IMR-90 (cell line): ENCODE measurements around the gene UBA3. TPM values are rescaled to one million over a fixed set of nuclear protein-coding genes. Genes with fewer than 3 reads are reported as not detected.

Experiments
- ATAC-seq: fragments of 200-7000 bp; cut with Tn5 transposase; 2 replicates; pipeline ENCODE4 v1.9.1; 2020; ENCODE audit warnings: low read depth, mild to moderate bottlenecking, moderate library complexity
- BruUV-seq: library from RNA; stranded (reverse); fragments of 400-500 nt; replicated peaks from 2 replicates; lab custom pipeline; 2021; lab: Mats Ljungman, UMichigan
- CTCF ChIA-PET: fragments of 300-600 bp; formaldehyde crosslinking; extraction: SDS; loops from one replicate; lab custom pipeline; 2021; ENCODE audit warnings: antibody characterized with exemption; lab: Yijun Ruan, JAX
- POLR2A ChIA-PET: fragments of 300-600 bp; sonication (Branson Sonifier 250); formaldehyde crosslinking; loops from one replicate; lab custom pipeline; 2022; ENCODE audit warnings: antibody characterized with exemption; ENCODE audit not compliant: unreplicated experiment; lab: Charles Lee
- DNase-seq: peaks from one replicate; pipeline ENCODE4 v3.0.0; 2013
- H2AFZ ChIP-seq: replicated peaks from 2 replicates; pipeline ENCODE3; 2013; ENCODE audit warnings: low read length, mild to moderate bottlenecking; ENCODE audit not compliant: poor library complexity
- H2AK5ac ChIP-seq: 2 replicates; pipeline ENCODE4 v1.6.1; 2013; ENCODE audit warnings: low read depth, low read length, inconsistent platforms
- H2AK9ac ChIP-seq: replicated peaks from 2 replicates; pipeline ENCODE3; 2013; ENCODE audit warnings: mild to moderate bottlenecking, low read depth, low read length, moderate library complexity; ENCODE audit not compliant: poor library complexity
- H2BK120ac ChIP-seq: 2 replicates; pipeline ENCODE4 v1.6.1; 2013; ENCODE audit warnings: low read depth, low read length, inconsistent platforms
- H2BK15ac ChIP-seq: 3 replicates; pipeline ENCODE4 v1.6.1; 2013; ENCODE audit warnings: low read depth, low read length, inconsistent platforms
- H2BK20ac ChIP-seq: 2 replicates; pipeline ENCODE4 v1.6.1; 2013; ENCODE audit warnings: low read depth, mild to moderate bottlenecking, inconsistent platforms, low read length, moderate library complexity
- H2BK5ac ChIP-seq: 2 replicates; pipeline ENCODE4 v1.6.1; 2013; ENCODE audit warnings: mild to moderate bottlenecking, low read depth, low read length, inconsistent platforms; ENCODE audit not compliant: poor library complexity, severe bottlenecking
- H3K14ac ChIP-seq: replicated peaks from 2 replicates; pipeline ENCODE4 v1.6.1; 2013; ENCODE audit warnings: low read depth, low read length, inconsistent platforms
- H3K18ac ChIP-seq: 2 replicates; pipeline ENCODE4 v1.6.1; 2013; ENCODE audit warnings: low read depth, low read length, control low read depth
- H3K23ac ChIP-seq: 2 replicates; pipeline ENCODE4 v1.6.1; 2013; ENCODE audit warnings: low read depth, low read length, inconsistent platforms
- H3K27ac ChIP-seq: 2 replicates; pipeline ENCODE4 v1.5.1; 2013; ENCODE audit warnings: mild to moderate bottlenecking, control low read depth, low read length; ENCODE audit not compliant: insufficient read depth
- H3K27me3 ChIP-seq: 2 replicates; pipeline ENCODE4 v1.6.1; 2013; ENCODE audit warnings: low read length; ENCODE audit not compliant: control insufficient read depth, insufficient read depth
- H3K36me3 ChIP-seq: 2 replicates; pipeline ENCODE4 v1.6.1; 2013; ENCODE audit warnings: low read length, mixed read lengths; ENCODE audit not compliant: control insufficient read depth, insufficient read depth
- H3K4ac ChIP-seq: 2 replicates; pipeline ENCODE4 v1.6.1; 2013; ENCODE audit warnings: low read depth, low read length, inconsistent platforms
- H3K4me1 ChIP-seq: 2 replicates; pipeline ENCODE4 v1.6.1; 2013; ENCODE audit warnings: low read length, mixed read lengths; ENCODE audit not compliant: control insufficient read depth, insufficient read depth
- H3K4me2 ChIP-seq: 2 replicates; pipeline ENCODE4 v1.6.1; 2013; ENCODE audit warnings: low read depth, mild to moderate bottlenecking, control low read depth, low read length, moderate library complexity
- H3K4me3 ChIP-seq: 2 replicates; pipeline ENCODE4 v1.5.1; 2013; ENCODE audit warnings: low read depth, mild to moderate bottlenecking, control low read depth, low read length, moderate library complexity; ENCODE audit not compliant: insufficient read depth
- H3K56ac ChIP-seq: 2 replicates; pipeline ENCODE4 v1.6.1; 2013; ENCODE audit warnings: low read length, inconsistent platforms; ENCODE audit not compliant: insufficient read depth; ENCODE audit errors: extremely low read depth
- H3K79me1 ChIP-seq, 2 experiments: 2 replicates each; pipeline ENCODE4 v1.6.1; 2013; ENCODE audit warnings: low read length in 2 of 2, inconsistent platforms in 1 of 2, low read depth in 1 of 2
- H3K9ac ChIP-seq: 2 replicates; pipeline ENCODE4 v1.6.1; 2013; ENCODE audit warnings: low read depth, low read length, control low read depth
- H3K9me1 ChIP-seq: 2 replicates; pipeline ENCODE4 v1.6.1; 2013; ENCODE audit warnings: low read length, inconsistent platforms; ENCODE audit not compliant: insufficient read depth
- H3K9me3 ChIP-seq: 2 replicates; pipeline ENCODE4 v1.6.1; 2013; ENCODE audit warnings: low read length; ENCODE audit not compliant: control insufficient read depth, insufficient read depth
- H4K20me1 ChIP-seq: 2 replicates; pipeline ENCODE4 v1.6.1; 2013; ENCODE audit warnings: low read length, inconsistent platforms; ENCODE audit not compliant: insufficient read depth
- H4K5ac ChIP-seq: 2 replicates; pipeline ENCODE4 v1.6.1; 2013; ENCODE audit warnings: mild to moderate bottlenecking, low read depth, low read length, control low read depth
- H4K8ac ChIP-seq, 2 experiments: 2 replicates each; pipeline ENCODE4 v1.6.1; 2013; ENCODE audit warnings: low read depth in 2 of 2, low read length in 2 of 2, control low read depth in 1 of 2, inconsistent platforms in 1 of 2
- H4K91ac ChIP-seq: 2 replicates; pipeline ENCODE4 v1.6.1; 2013; ENCODE audit warnings: low read depth, low read length, inconsistent platforms; ENCODE audit not compliant: insufficient read depth
- NFE2L2 ChIP-seq: fragments of 150-350 bp; IDR thresholded peaks from 2 replicates; pipeline ENCODE4 v1.6.1; 2016; ENCODE audit warnings: low read depth, mild to moderate bottlenecking, low read length
- RAD21 ChIP-seq: IDR thresholded peaks from 2 replicates; pipeline ENCODE4 v1.6.1; 2012; ENCODE audit warnings: low read length, improper control_type of control experiment
- WGBS, 2 experiments: methylation state at CpG; one replicate each; pipeline versions ENCODE4 v1.1.5 to v1.1.7; 2013; ENCODE audit warnings: missing lambda C conversion rate in 2 of 2; ENCODE audit not compliant: insufficient read length in 1 of 2; ENCODE audit errors: extremely low coverage in 2 of 2; 5-methylcytosine and 5-hydroxymethylcytosine counted together
- dilution Hi-C: fragments of 300-500 bp; cut with HindIII; formaldehyde crosslinking; loops from one replicate; pipeline ENCODE4 v1.14.3; 2018; ENCODE audit warnings: low sequenced_read_pairs; ENCODE audit not compliant: unreplicated experiment
- in situ Hi-C: fragments of 300-500 bp; cut with MboI; formaldehyde crosslinking; loops from 3 replicates; pipeline ENCODE4 v1.14.3; 2019; ENCODE audit warnings: low sequenced_read_pairs, inconsistent platforms, mixed read lengths
- intact Hi-C: fragments of 100-400 bp; cut with micrococcal nuclease; formaldehyde crosslinking; loops from 2 replicates; pipeline ENCODE4 v1.10.0; 2022
- polyA plus RNA-seq, 3 experiments: library from polyadenylated mRNA; depleted of rRNA; stranded (reverse); fragments of >200 nt; gene quantifications; 2 replicates each; pipeline ENCODE4 v1.2.3, GENCODE V29; 2012; ENCODE audit warnings: low replicate concordance in 1 of 3
- total RNA-seq: library from RNA; depleted of rRNA; stranded (reverse); fragments of >200 nt; gene quantifications from 2 replicates; pipeline ENCODE4 v1.2.3, GENCODE V29; 2012
- TF ChIP-seq, protein P1 (sequence below): fragments of 150-350 bp; IDR thresholded peaks from 2 replicates; pipeline ENCODE4 v1.6.1; 2016; ENCODE audit warnings: low read depth, mild to moderate bottlenecking, low read length, moderate library complexity, borderline replicate concordance

The UBA3 gene
- total and polyA plus RNA-seq, 2 of the 4 experiments (the other 2 are of a cell fraction), result 51.8 to 64.3 TPM

DNA sequence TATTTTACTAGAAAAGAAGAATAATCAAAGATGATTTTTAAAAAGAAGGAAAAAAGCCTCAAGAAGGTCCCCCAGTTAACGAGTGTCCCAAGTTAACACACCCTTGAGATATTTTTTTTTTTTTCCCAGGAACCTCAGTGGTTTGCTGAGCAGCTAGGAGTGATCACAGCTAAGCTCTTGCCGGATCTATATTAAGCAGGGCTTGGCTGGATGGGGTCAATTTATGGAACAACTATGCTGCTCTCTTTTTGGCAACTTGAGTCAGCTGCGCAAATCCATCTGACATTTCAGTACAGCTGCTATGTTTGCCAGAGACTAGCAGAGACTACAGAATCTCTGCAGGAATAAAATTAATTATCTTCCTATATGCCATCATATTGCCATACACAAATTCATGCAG, 42.2 kb upstream of the UBA3 start, which contains the start of gene LMOD3:
TSS of gene LMOD3 (minus strand) at position 193 of the 400 bp plus-strand sequence. CDS start 209 bp downstream, outside the sequence.
- intact Hi-C loops (loop anchor here (10.0 kb wide), 1 partner anchor 552 kb away; no protein-coding TSS in a partner anchor), in situ Hi-C loops (no loop called here), dilution Hi-C loops (no loop called here)
- no peak within 1 kb of the TSS for H3K14ac ChIP-seq
- no peak within 1 kb of the TSS for H4K8ac ChIP-seq
- ChIA-PET CTCF (interaction anchor here (0.8 to 1.0 kb wide), 3 partner anchors 13 to 184 kb away, joined by 3 read pairs; no protein-coding TSS in a partner anchor), POLR2A (no interaction called here)
- no peak within 1 kb of the TSS for H2AK9ac ChIP-seq
- no peak within 1 kb of the TSS for H3K4me3 ChIP-seq
- no peak within 1 kb of the TSS for H3K56ac ChIP-seq
- no CpG with 5 or more reads among the region's 3 CpGs for WGBS, 2 experiments
- H3K9me1 ChIP-seq, result no peaks in the 10 kb centered on the region
- no peak within 1 kb of the TSS for H3K27ac ChIP-seq
- no peak within 1 kb of the TSS for H3K18ac ChIP-seq
- DNase-seq (no peak), ATAC-seq (no peak)
- no peak within 1 kb of the TSS for H3K4ac ChIP-seq
- no peaks in the 10 kb centered on the region for H3K9me3 ChIP-seq
- no peak within 1 kb of the TSS for H3K4me2 ChIP-seq
- no peaks in the 10 kb centered on the region for H3K4me1 ChIP-seq
- no peak within 1 kb of the TSS for H2BK5ac ChIP-seq
- H2AFZ ChIP-seq, result no peak within 1 kb of the TSS
- H2BK20ac ChIP-seq, result no peak within 1 kb of the TSS
- peaks cover 10% of the 10 kb centered on the region for H3K27me3 ChIP-seq
- H3K9ac ChIP-seq, result no peak within 1 kb of the TSS
- H2BK15ac ChIP-seq, result no peak within 1 kb of the TSS
- no peak within 1 kb of the TSS for H3K23ac ChIP-seq
- no peak within 1 kb of the TSS for H2BK120ac ChIP-seq
- no peak within 1 kb of the TSS for H4K91ac ChIP-seq
- no peaks in the 10 kb centered on the region for H3K79me1 ChIP-seq
- TF ChIP-seq RAD21 (no peak), NFE2L2 (no peak)
- TF ChIP-seq, protein P1, sequence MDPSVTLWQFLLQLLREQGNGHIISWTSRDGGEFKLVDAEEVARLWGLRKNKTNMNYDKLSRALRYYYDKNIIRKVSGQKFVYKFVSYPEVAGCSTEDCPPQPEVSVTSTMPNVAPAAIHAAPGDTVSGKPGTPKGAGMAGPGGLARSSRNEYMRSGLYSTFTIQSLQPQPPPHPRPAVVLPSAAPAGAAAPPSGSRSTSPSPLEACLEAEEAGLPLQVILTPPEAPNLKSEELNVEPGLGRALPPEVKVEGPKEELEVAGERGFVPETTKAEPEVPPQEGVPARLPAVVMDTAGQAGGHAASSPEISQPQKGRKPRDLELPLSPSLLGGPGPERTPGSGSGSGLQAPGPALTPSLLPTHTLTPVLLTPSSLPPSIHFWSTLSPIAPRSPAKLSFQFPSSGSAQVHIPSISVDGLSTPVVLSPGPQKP, result no peak
- no peaks in the 10 kb centered on the region for H4K20me1 ChIP-seq
- no peak within 1 kb of the TSS for H2AK5ac ChIP-seq
- no TSS peak for BruUV-seq
- no peak within 1 kb of the TSS for H4K5ac ChIP-seq
- no peaks in the 10 kb centered on the region for H3K36me3 ChIP-seq
